Measurements from ENCODE around the gene KCND3. TPM values are rescaled to one million over a fixed set of nuclear protein-coding genes. Genes with fewer than 3 reads are reported as not detected.

KCND3 gene
- total and polyA plus RNA-seq, 8 donors: 2.5 to 18.6 (median 6.9) TPM

DNA sequence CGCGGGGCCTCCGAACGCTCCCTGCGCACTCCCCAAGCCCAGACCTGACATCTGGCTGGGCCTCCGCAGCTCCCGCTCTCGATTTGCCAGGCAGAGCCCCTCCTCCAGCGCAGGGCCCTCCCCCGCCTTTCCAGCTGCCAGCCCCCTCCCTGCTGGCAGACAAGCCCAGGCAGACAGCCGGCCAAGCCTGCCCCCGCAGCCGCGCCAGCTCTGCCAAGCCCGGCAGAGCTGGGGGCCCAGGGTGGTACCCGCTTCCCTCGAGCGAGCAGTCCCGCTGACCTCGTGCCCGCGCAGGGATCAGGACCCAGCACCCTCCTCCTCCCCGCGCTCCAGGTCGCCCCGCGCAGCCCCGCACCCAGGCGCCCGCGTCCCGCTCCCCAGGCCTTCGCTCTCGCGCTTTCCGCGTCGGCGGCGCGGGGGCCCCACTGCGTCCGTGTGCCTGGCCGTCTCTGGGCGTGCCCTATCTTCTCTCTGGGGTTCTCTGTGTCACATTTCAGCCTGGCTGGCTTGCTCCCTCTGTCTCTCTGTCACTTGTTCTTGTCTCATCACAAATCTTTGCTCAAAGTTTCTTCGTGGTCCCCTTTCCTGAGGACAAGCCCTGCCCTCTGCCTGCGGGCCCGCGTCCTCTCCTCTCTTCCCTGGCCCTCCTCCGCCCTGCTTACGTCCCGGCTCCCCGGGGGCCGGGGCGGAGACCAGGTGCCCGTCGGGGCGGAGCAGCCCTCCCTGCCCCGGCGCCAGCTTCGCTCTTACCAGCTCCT lies 250.9 kb downstream of the KCND3 start:
- H3K27me3 ChIP-seq: no peaks in the 10 kb centered on the region
- H3K4me1 ChIP-seq: no peaks in the 10 kb centered on the region
- H3K36me3 ChIP-seq: no peaks in the 10 kb centered on the region
- WGBS, 2 donors: 1% methylated on average over 51 to 61 of the region's 61 CpGs
- peak overlapping the region; percentile 37 to 80 (median 52) for H3K4me3 ChIP-seq
- ATAC-seq: peak; percentile 65 to 76 (median 74)
- no peaks in the 10 kb centered on the region for H3K9me3 ChIP-seq
- intact Hi-C loops (cut with DNase I): no loop called here
- H3K27ac ChIP-seq: peak overlapping the region; percentile 55 to 81 (median 76)
- TF ChIP-seq, protein P1, sequence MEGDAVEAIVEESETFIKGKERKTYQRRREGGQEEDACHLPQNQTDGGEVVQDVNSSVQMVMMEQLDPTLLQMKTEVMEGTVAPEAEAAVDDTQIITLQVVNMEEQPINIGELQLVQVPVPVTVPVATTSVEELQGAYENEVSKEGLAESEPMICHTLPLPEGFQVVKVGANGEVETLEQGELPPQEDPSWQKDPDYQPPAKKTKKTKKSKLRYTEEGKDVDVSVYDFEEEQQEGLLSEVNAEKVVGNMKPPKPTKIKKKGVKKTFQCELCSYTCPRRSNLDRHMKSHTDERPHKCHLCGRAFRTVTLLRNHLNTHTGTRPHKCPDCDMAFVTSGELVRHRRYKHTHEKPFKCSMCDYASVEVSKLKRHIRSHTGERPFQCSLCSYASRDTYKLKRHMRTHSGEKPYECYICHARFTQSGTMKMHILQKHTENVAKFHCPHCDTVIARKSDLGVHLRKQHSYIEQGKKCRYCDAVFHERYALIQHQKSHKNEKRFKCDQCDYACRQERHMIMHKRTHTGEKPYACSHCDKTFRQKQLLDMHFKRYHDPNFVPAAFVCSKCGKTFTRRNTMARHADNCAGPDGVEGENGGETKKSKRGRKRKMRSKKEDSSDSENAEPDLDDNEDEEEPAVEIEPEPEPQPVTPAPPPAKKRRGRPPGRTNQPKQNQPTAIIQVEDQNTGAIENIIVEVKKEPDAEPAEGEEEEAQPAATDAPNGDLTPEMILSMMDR (IDR thresholded peaks at IDR 0.05): no peak
- DNase-seq: peak; percentile 57 to 87 (median 72)
- FAIRE-seq: no peak

DNA sequence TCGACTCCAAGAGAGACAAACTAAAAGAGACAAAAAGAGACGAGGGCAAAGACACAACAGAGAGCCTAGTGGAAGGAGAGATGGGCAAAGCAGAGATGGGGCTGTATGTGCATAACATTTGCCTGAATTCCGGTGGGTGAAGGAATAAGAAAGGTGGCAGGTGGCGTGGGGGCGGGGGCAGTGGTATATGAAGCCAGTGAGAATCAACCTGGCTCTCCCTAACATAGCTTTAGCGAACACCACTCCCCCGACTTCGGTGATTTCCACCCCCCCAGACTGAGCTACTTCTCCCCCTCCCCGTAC lies 251.4 kb downstream of the KCND3 start:
- H3K4me1 ChIP-seq: no peaks in the 10 kb centered on the region
- no peaks in the 10 kb centered on the region for H3K9me3 ChIP-seq
- no peak for FAIRE-seq
- ATAC-seq: no peak
- H3K27me3 ChIP-seq: no peaks in the 10 kb centered on the region
- TF ChIP-seq, protein P1 (IDR thresholded peaks at IDR 0.05): no peak
- no peaks in the 10 kb centered on the region for H3K36me3 ChIP-seq
- peak overlapping the region in 1 of 4 donors; percentile 81 for H3K27ac ChIP-seq
- H3K4me3 ChIP-seq: peak overlapping the region in 3 of 4 donors; percentile 42 to 80 (median 63)
- WGBS, 2 donors: 24 to 28% methylated on average over 9 of the region's 9 CpGs
- DNase-seq: no peak
- intact Hi-C loops (cut with DNase I): no loop called here

DNA sequence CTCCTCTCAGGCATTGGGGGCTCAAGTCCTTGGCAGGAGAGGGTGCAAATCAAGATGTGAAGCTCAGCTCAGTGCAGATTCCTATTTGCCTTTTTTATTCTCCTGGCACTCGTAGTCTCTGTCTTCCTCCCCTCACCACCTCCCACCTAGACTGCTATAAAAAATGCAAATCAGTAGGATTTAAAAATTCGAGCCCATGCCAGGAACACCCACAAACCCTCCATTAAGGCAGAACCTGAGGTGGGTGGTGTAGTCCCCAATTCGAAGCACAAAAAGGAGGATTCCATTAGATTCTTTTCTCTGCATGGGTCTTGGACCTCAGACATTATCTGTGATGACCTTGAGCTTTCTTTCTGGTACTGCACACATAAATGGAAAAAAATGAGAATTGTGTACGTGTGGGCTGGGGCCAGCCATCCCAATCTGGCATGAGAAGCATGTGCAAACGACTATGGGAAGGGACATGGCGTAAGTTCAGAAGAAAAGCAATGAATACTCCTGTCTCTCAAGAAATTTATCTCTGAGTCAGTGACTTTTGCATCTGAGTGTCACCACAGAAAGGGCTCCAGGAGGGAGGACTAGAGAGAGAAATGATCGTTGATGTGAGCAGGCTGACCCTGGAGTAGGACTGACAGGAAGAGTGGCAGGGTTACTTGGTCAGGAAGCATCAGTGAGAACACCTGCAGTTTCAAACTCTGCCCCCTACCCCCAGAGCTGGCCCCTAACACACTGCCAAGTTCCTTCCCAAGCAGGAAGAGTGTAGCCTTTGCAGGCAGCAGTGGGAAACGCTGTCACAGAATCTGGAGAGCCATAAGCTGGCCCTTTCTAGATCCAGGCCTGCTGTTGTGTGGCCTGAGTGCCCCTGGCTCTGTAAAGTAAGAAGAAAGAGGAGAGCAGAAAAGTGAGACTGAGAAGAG lies 252.0 kb downstream of the KCND3 start:
- no peaks in the 10 kb centered on the region for H3K4me1 ChIP-seq
- H3K36me3 ChIP-seq: no peaks in the 10 kb centered on the region
- ATAC-seq (no peak), FAIRE-seq (no peak), DNase-seq (no peak)
- no peaks in the 10 kb centered on the region for H3K27me3 ChIP-seq
- intact Hi-C loops (cut with DNase I): no loop called here
- 66 to 72% methylated on average over 8 of the region's 8 CpGs for WGBS, 2 donors
- H3K4me3 ChIP-seq: peak overlapping the region in 2 of 4 donors; percentile 63 to 80
- no peaks in the 10 kb centered on the region for H3K9me3 ChIP-seq
- no peak overlapping the region for H3K27ac ChIP-seq
- TF ChIP-seq, protein P1 (IDR thresholded peaks at IDR 0.05): no peak

DNA sequence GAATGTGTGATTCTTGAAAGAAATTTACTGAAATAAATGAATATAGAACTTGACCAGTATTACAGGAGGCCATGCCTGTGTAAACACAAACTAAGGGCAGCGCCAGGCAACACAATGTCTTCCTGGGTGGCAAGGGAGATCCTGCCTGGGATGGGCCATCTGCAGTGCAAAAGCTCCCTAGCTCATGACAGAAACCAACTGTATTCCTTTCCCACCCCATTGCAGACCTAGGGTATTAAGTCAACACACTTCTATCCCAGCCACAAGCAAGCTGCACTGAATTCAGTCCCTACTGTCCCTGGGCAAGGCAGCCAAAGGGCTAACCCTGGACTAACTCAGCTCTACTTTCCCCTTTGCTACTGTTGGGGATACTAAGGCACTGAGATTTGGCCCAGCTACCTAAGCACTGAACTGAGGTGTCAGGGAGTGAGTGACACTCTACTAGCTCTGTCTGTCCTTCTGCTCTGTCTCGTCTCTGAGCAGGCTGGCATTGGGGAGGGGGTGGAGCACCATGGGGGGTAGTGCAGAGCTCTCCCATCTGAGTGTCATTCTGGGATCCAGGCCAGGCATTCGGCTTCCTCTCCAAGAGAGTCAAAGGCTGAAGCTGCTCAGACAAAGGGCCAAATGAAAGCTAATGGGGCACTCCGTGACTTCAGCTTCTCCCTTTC lies 252.8 kb downstream of the KCND3 start:
- ATAC-seq (no peak), FAIRE-seq (no peak), DNase-seq (no peak)
- H3K27me3 ChIP-seq: no peaks in the 10 kb centered on the region
- no peak overlapping the region for H3K4me3 ChIP-seq
- WGBS, 2 donors: 73 to 76% methylated on average over 4 of the region's 4 CpGs
- no peaks in the 10 kb centered on the region for H3K9me3 ChIP-seq
- TF ChIP-seq, protein P1 (IDR thresholded peaks at IDR 0.05): no peak
- intact Hi-C loops (cut with DNase I): no loop called here
- H3K36me3 ChIP-seq: no peaks in the 10 kb centered on the region
- H3K27ac ChIP-seq: no peak overlapping the region
- no peaks in the 10 kb centered on the region for H3K4me1 ChIP-seq

Data from pancreas (tissue), 10 donors.